ENCODE data around the gene ZNF320.
"Not testable (repeated sequence)": the region's sequence is repeated elsewhere in the genome, so short reads cannot be mapped to it uniquely, and the experiment has no call there.

Gene ZNF320

GRCh38 chr19:52898101-52898500 is 666 bp upstream of the ZNF320 start:
- no peaks in the 10 kb centered on the region for H3K9me3 ChIP-seq (ENCODE audit: severe bottlenecking)
- no peak for TF ChIP-seq CTCF (IDR thresholded peaks at IDR 0.05; ENCODE audit: low read depth, low read length)
- H3K4me3 ChIP-seq (ENCODE audit: low read depth, low read length): no peak overlapping the region
- H3K27ac ChIP-seq: 0 out of 2 replicates have a peak overlapping the region, but pooled peaks have one; percentile 36
- no peak for DNase-seq
- no peaks in the 10 kb centered on the region for H3K27me3 ChIP-seq (ENCODE audit: insufficient read depth, low read depth, severe bottlenecking)
- H3K36me3 ChIP-seq: peaks cover 15% of the 10 kb centered on the region

GRCh38 chr19:52896431-52897137 is 851 bp downstream of the ZNF320 start:
- peak overlapping the region; percentile 98 for H3K4me3 ChIP-seq (ENCODE audit: low read depth, low read length)
- H3K27me3 ChIP-seq (ENCODE audit: insufficient read depth, low read depth, severe bottlenecking): no peaks in the 10 kb centered on the region
- no peaks in the 10 kb centered on the region for H3K9me3 ChIP-seq (ENCODE audit: severe bottlenecking)
- peak overlapping the region; percentile 83 for H3K27ac ChIP-seq
- peaks cover 16% of the 10 kb centered on the region for H3K36me3 ChIP-seq
- no peak for TF ChIP-seq CTCF (IDR thresholded peaks at IDR 0.05; ENCODE audit: low read depth, low read length)
- DNase-seq: peak; percentile 36

GRCh38 chr19:52891336-52891735 is 6.1 kb downstream of the ZNF320 start:
- no peak for DNase-seq
- Histone ChIP-seq H3K27ac (no peak overlapping the region), H3K4me3 (ENCODE audit: low read depth, low read length) (no peak overlapping the region), H3K9me3 (ENCODE audit: severe bottlenecking) (no peaks in the 10 kb centered on the region), H3K27me3 (ENCODE audit: insufficient read depth, low read depth, severe bottlenecking) (no peaks in the 10 kb centered on the region), H3K36me3 (peaks cover 21% of the 10 kb centered on the region)
- TF ChIP-seq CTCF (IDR thresholded peaks at IDR 0.05; ENCODE audit: low read depth, low read length): no peak

- no peak for DNase-seq
- Histone ChIP-seq H3K36me3 (peaks cover 29% of the 10 kb centered on the region), H3K4me3 (ENCODE audit: low read depth, low read length) (no peak overlapping the region), H3K9me3 (ENCODE audit: severe bottlenecking) (no peaks in the 10 kb centered on the region), H3K27me3 (ENCODE audit: insufficient read depth, low read depth, severe bottlenecking) (no peaks in the 10 kb centered on the region), H3K27ac (no peak overlapping the region)
- TF ChIP-seq CTCF (IDR thresholded peaks at IDR 0.05; ENCODE audit: low read depth, low read length): no peak
These were observed 7.5 kb downstream of the ZNF320 start for GRCh38 chr19:52889931-52890330.

- peaks cover 35% of the 10 kb centered on the region for H3K36me3 ChIP-seq
- H3K9me3 ChIP-seq (ENCODE audit: severe bottlenecking): no peaks in the 10 kb centered on the region
- TF ChIP-seq CTCF (IDR thresholded peaks at IDR 0.05; ENCODE audit: low read depth, low read length): no peak
- H3K4me3 ChIP-seq (ENCODE audit: low read depth, low read length): no peak overlapping the region
- no peaks in the 10 kb centered on the region for H3K27me3 ChIP-seq (ENCODE audit: insufficient read depth, low read depth, severe bottlenecking)
- DNase-seq: no peak
- H3K27ac ChIP-seq: no peak overlapping the region
These were observed 8.4 kb downstream of the ZNF320 start for GRCh38 chr19:52889076-52889475.

GRCh38 chr19:52880895-52881389 is 16.5 kb downstream of the ZNF320 start:
- Histone ChIP-seq H3K4me3 (ENCODE audit: low read depth, low read length) (no peak overlapping the region), H3K36me3 (peaks cover 74% of the 10 kb centered on the region), H3K27me3 (ENCODE audit: insufficient read depth, low read depth, severe bottlenecking) (no peaks in the 10 kb centered on the region), H3K9me3 (ENCODE audit: severe bottlenecking) (peaks cover 12% of the 10 kb centered on the region), H3K27ac (no peak overlapping the region)
- TF ChIP-seq CTCF (IDR thresholded peaks at IDR 0.05; ENCODE audit: low read depth, low read length): no peak
- DNase-seq: no peak

- not testable (repeated sequence) for H3K36me3 ChIP-seq; H3K9me3 ChIP-seq (ENCODE audit: severe bottlenecking); H3K4me3 ChIP-seq (ENCODE audit: low read depth, low read length); H3K27ac ChIP-seq; H3K27me3 ChIP-seq (ENCODE audit: insufficient read depth, low read depth, severe bottlenecking)
- peak; percentile 39 for DNase-seq
These were observed 24.4 kb downstream of the ZNF320 start for GRCh38 chr19:52872996-52873395.

Data from WERI-Rb-1 (cell line).